NCI-H446 treated with DMSO at 0.1 percent for 48 hours (cell line): Measurements from ENCODE around the gene PLEKHG4B.
"Not testable (repeated sequence)": the region's sequence is repeated elsewhere in the genome, so short reads cannot be mapped to it uniquely, and the experiment has no call there.

Source experiments
- DNase-seq: peaks from one replicate; lab custom pipeline; 2025; lab: John Stamatoyannopoulos, UW

PLEKHG4B gene

GRCh38 chr5:231661-232060 is 139.7 kb downstream of the PLEKHG4B start:
- no peak for DNase-seq

GRCh38 chr5:233426-233825 is 141.5 kb downstream of the PLEKHG4B start:
- DNase-seq: not testable (repeated sequence)

GRCh38 chr5:234450-234849 is 142.5 kb downstream of the PLEKHG4B start:
- DNase-seq: no peak

- not testable (repeated sequence) for DNase-seq
These were observed 143.6 kb downstream of the PLEKHG4B start for GRCh38 chr5:235527-235926.

GRCh38 chr5:237931-238330 is 146.0 kb downstream of the PLEKHG4B start:
- not testable (repeated sequence) for DNase-seq
